Measurements from ENCODE around the gene CIRBP. TPM values are rescaled to one million over a fixed set of nuclear protein-coding genes. Genes with fewer than 3 reads are reported as not detected.
A peak's percentile ranks its signal among the peaks of the same experiment; 100 is the strongest.

The CIRBP gene
- total and polyA plus RNA-seq, 2 of the 13 experiments (the other 11 are each of a cell fraction or from before 2014, with no cell fraction given): 133 to 140 TPM

DNA sequence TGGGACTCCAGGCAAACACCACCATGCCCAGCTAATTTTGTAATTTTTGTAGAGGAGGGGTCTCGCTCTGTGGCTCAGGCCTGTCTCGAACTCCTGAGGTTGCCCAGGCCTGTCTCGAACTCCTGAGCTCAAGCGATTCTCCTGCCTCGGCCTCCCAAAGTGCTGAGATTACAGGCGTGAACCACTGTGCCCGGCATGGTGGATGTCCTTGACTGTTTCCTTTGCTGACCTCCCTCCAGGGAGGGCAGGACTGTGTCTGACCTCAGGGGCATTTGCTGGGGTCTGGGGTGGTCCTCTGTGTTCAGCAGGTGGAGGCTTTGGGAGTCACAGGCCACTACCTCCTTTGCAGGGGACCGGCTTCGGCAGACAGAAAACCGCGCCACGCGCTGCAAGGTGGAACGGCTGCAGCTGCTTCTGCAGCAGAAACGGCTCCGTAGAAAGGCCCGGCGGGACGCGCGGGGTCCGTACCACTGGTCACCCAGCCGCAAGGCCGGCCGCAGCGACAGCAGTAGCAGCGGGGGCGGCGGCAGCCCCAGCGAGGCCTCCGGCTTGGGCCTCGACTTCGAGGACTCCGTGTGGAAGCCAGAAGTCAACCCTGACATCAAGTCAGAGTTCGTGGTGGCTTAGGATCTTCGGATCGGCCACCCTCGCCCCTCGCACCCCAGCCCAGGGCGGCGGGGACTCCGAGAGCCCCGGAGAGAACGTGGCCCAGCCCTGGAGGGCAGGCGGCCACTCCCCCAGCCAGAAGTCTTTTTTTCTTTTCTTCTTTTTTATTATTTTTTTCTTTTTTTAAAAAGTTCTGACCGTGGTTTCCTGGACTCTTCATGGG, 12.3 kb upstream of the CIRBP start (continued):
- no peak for TF ChIP-seq PAF1 (CRISPR knock-in tag; IDR thresholded peaks at IDR 0.05)
- no peak for TF ChIP-seq TP53 (CRISPR knock-in tag; conservative IDR thresholded peaks at IDR 0.05)
- TF ChIP-seq RFXANK (CRISPR knock-in tag; IDR thresholded peaks at IDR 0.05): no peak
- no peak for TF ChIP-seq ZFY (CRISPR knock-in tag; IDR thresholded peaks at IDR 0.05)
- TF ChIP-seq PCBP1 (IDR thresholded peaks at IDR 0.05; ENCODE audit: borderline replicate concordance, low read depth, low read length): 0 out of 2 replicates have a peak, but pooled peaks have one; percentile 9
- TF ChIP-seq ZSCAN21 (CRISPR knock-in tag; IDR thresholded peaks at IDR 0.05; ENCODE audit: borderline replicate concordance): no peak
- TF ChIP-seq, protein P1, sequence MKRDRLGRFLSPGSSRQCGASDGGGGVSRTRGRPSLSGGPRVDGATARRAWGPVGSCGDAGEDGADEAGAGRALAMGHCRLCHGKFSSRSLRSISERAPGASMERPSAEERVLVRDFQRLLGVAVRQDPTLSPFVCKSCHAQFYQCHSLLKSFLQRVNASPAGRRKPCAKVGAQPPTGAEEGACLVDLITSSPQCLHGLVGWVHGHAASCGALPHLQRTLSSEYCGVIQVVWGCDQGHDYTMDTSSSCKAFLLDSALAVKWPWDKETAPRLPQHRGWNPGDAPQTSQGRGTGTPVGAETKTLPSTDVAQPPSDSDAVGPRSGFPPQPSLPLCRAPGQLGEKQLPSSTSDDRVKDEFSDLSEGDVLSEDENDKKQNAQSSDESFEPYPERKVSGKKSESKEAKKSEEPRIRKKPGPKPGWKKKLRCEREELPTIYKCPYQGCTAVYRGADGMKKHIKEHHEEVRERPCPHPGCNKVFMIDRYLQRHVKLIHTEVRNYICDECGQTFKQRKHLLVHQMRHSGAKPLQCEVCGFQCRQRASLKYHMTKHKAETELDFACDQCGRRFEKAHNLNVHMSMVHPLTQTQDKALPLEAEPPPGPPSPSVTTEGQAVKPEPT (CRISPR knock-in tag; IDR thresholded peaks at IDR 0.05; ENCODE audit: low read depth): no peak
- TF ChIP-seq ZNF138 (CRISPR knock-in tag; IDR thresholded peaks at IDR 0.05; ENCODE audit: low read depth): no peak
- TF ChIP-seq, protein P2, sequence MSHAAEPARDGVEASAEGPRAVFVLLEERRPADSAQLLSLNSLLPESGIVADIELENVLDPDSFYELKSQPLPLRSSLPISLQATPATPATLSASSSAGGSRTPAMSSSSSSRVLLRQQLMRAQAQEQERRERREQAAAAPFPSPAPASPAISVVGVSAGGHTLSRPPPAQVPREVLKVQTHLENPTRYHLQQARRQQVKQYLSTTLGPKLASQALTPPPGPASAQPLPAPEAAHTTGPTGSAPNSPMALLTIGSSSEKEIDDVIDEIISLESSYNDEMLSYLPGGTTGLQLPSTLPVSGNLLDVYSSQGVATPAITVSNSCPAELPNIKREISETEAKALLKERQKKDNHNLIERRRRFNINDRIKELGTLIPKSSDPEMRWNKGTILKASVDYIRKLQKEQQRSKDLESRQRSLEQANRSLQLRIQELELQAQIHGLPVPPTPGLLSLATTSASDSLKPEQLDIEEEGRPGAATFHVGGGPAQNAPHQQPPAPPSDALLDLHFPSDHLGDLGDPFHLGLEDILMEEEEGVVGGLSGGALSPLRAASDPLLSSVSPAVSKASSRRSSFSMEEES (CRISPR knock-in tag; IDR thresholded peaks at IDR 0.05): no peak
- TF ChIP-seq ZNF350 (CRISPR knock-in tag; IDR thresholded peaks at IDR 0.05; ENCODE audit: borderline replicate concordance, low read depth): no peak
- no peak for TF ChIP-seq CHD4 (IDR thresholded peaks at IDR 0.05; ENCODE audit: borderline replicate concordance, low read length)
- no peak for TF ChIP-seq MXD4 (CRISPR knock-in tag; IDR thresholded peaks at IDR 0.05)
- no peak for TF ChIP-seq SIX4 (CRISPR knock-in tag; IDR thresholded peaks at IDR 0.05)
- TF ChIP-seq ZBTB7B (CRISPR knock-in tag; IDR thresholded peaks at IDR 0.05): peak; percentile 29; the same call in 1 of the 2 replicates
- TF ChIP-seq, protein P3, sequence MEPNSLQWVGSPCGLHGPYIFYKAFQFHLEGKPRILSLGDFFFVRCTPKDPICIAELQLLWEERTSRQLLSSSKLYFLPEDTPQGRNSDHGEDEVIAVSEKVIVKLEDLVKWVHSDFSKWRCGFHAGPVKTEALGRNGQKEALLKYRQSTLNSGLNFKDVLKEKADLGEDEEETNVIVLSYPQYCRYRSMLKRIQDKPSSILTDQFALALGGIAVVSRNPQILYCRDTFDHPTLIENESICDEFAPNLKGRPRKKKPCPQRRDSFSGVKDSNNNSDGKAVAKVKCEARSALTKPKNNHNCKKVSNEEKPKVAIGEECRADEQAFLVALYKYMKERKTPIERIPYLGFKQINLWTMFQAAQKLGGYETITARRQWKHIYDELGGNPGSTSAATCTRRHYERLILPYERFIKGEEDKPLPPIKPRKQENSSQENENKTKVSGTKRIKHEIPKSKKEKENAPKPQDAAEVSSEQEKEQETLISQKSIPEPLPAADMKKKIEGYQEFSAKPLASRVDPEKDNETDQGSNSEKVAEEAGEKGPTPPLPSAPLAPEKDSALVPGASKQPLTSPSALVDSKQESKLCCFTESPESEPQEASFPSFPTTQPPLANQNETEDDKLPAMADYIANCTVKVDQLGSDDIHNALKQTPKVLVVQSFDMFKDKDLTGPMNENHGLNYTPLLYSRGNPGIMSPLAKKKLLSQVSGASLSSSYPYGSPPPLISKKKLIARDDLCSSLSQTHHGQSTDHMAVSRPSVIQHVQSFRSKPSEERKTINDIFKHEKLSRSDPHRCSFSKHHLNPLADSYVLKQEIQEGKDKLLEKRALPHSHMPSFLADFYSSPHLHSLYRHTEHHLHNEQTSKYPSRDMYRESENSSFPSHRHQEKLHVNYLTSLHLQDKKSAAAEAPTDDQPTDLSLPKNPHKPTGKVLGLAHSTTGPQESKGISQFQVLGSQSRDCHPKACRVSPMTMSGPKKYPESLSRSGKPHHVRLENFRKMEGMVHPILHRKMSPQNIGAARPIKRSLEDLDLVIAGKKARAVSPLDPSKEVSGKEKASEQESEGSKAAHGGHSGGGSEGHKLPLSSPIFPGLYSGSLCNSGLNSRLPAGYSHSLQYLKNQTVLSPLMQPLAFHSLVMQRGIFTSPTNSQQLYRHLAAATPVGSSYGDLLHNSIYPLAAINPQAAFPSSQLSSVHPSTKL (CRISPR knock-in tag; IDR thresholded peaks at IDR 0.05): no peak
- no peak for TF ChIP-seq ZNF713 (CRISPR knock-in tag; IDR thresholded peaks at IDR 0.05)
- TF ChIP-seq POLR2A (IDR thresholded peaks at IDR 0.05; ENCODE audit: insufficient read depth in 1 of 2, low read depth in 2 of 2, low read length in 2 of 2): peak in 1 of 2 experiments; percentile 54; a peak in 2 of 4 replicates
- TF ChIP-seq, protein P4, sequence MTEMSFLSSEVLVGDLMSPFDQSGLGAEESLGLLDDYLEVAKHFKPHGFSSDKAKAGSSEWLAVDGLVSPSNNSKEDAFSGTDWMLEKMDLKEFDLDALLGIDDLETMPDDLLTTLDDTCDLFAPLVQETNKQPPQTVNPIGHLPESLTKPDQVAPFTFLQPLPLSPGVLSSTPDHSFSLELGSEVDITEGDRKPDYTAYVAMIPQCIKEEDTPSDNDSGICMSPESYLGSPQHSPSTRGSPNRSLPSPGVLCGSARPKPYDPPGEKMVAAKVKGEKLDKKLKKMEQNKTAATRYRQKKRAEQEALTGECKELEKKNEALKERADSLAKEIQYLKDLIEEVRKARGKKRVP (CRISPR knock-in tag; IDR thresholded peaks at IDR 0.05): no peak
- TF ChIP-seq ZSCAN31 (CRISPR knock-in tag; IDR thresholded peaks at IDR 0.05; ENCODE audit: low read depth): no peak
- no peak for TF ChIP-seq KAT8 (CRISPR knock-in tag; IDR thresholded peaks at IDR 0.05)
- no peak for TF ChIP-seq ZNF205 (CRISPR knock-in tag; IDR thresholded peaks at IDR 0.05)
- TF ChIP-seq PRPF4 (IDR thresholded peaks at IDR 0.05; ENCODE audit: low read depth, low read length, poor library complexity, severe bottlenecking): peak; percentile 63

Data from HepG2 (cell line).